Brain microvascular endothelial cell (primary cell): ENCODE measurements around the gene PFN1.
"Not testable (repeated sequence)": the region's sequence is repeated elsewhere in the genome, so short reads cannot be mapped to it uniquely, and the experiment has no call there.

Experiments
- DNase-seq: peaks from one replicate; pipeline ENCODE4 v3.0.0-alpha.2; 2020
- H3K27ac ChIP-seq: fragments of 250-450 bp; sonication (Bioruptor Pico); 2 replicates; pipeline ENCODE4 v1.5.1; 2020; ENCODE audit warnings: mild to moderate bottlenecking, moderate library complexity
- H3K27me3 ChIP-seq: fragments of 250-450 bp; sonication (Bioruptor Pico); replicated peaks from 2 replicates; pipeline ENCODE4 v1.5.1; 2020; ENCODE audit warnings: mild to moderate bottlenecking
- H3K36me3 ChIP-seq: fragments of 250-450 bp; sonication (Bioruptor Pico); replicated peaks from 2 replicates; pipeline ENCODE4 v1.5.1; 2020; ENCODE audit warnings: mild to moderate bottlenecking
- H3K4me3 ChIP-seq: 2 replicates; pipeline ENCODE4 v1.5.1; 2011; ENCODE audit warnings: low read depth, mild to moderate bottlenecking, control low read depth, low read length, moderate library complexity
- in situ Hi-C: cut with HindIII; loops from 2 replicates; pipeline ENCODE4 v1.10.0; 2017; ENCODE audit warnings: low sequenced_read_pairs, low pct_ligation_motif_present
- TF ChIP-seq, protein P1 (sequence below): IDR thresholded peaks from 2 replicates; pipeline ENCODE4 v1.5.1; 2011; ENCODE audit warnings: low read depth, mild to moderate bottlenecking, moderate library complexity, low read length, control low read depth, inconsistent platforms; ENCODE audit errors: missing control alignments

PFN1 gene

DNA sequence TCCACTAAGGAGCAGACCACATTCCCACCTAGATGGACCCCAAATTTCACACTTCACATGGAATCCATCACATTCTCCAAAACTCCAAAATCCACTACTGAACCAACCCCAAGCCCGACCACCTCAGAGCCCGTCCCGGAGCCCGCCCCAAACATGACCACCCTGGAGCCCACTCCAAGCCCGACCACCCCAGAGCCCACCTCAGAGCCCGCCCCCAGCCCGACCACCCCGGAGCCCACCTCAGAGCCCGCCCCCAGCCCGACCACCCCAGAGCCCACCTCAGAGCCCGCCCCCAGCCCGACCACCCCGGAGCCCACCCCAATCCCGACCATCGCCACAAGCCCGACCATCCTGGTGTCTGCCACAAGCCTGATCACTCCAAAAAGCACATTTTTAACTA lies 14.7 kb downstream of the PFN1 start:
- TF ChIP-seq, protein P1, sequence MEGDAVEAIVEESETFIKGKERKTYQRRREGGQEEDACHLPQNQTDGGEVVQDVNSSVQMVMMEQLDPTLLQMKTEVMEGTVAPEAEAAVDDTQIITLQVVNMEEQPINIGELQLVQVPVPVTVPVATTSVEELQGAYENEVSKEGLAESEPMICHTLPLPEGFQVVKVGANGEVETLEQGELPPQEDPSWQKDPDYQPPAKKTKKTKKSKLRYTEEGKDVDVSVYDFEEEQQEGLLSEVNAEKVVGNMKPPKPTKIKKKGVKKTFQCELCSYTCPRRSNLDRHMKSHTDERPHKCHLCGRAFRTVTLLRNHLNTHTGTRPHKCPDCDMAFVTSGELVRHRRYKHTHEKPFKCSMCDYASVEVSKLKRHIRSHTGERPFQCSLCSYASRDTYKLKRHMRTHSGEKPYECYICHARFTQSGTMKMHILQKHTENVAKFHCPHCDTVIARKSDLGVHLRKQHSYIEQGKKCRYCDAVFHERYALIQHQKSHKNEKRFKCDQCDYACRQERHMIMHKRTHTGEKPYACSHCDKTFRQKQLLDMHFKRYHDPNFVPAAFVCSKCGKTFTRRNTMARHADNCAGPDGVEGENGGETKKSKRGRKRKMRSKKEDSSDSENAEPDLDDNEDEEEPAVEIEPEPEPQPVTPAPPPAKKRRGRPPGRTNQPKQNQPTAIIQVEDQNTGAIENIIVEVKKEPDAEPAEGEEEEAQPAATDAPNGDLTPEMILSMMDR = no peak
- Histone ChIP-seq H3K36me3 (peaks cover 14% of the 10 kb centered on the region), H3K27ac (no peak overlapping the region), H3K4me3 (no peak overlapping the region), H3K27me3 (no peaks in the 10 kb centered on the region)
- DNase-seq = no peak
- in situ Hi-C loops = no loop called here

DNA sequence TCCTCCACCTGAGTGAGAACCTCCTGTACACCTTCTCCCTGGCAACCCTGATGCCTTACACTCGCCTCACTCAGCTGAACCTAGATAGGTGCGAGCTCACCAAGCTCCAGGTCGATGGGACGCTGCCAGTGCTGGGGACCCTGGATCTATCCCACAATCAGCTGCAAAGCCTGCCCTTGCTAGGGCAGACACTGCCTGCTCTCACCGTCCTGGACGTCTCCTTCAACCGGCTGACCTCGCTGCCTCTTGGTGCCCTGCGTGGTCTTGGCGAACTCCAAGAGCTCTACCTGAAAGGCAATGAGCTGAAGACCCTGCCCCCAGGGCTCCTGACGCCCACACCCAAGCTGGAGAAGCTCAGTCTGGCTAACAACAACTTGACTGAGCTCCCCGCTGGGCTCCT lies 15.6 kb downstream of the PFN1 start:
- no peak for DNase-seq
- Histone ChIP-seq H3K27me3 (no peaks in the 10 kb centered on the region), H3K36me3 (peaks cover 8% of the 10 kb centered on the region), H3K27ac (no peak overlapping the region), H3K4me3 (no peak overlapping the region)
- in situ Hi-C loops = no loop called here
- TF ChIP-seq, protein P1 = no peak

DNA sequence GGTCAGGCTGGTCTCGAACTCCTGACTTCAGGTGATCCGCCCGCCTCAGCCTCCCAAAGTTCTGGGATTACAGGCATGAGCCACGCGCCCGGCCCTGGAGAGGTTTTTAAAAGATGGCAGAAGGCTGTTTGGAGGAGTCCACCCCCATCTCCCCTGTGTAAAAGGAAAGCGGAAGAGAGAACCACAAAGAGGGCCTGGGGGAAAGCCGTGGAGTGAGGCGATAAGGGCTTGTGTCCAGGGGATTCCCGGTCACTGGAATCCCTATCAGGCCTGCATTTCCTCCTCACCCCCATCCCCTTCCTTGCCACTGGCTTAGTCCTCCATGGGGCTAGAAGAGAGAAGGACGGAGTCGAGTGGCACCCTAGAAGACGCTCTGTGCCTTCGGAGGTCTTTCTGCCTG lies 16.4 kb downstream of the PFN1 start, which contains the start of gene GP1BA:
Gene GP1BA (plus strand): TSS at position 315 of the 400 bp plus-strand sequence. CDS start 328 bp downstream, outside the sequence.
- Histone ChIP-seq H3K4me3 (no peak within 1 kb of the TSS), H3K27me3 (no peaks in the 10 kb centered on the region), H3K36me3 (peaks cover 2% of the 10 kb centered on the region), H3K27ac (no peak within 1 kb of the TSS)
- DNase-seq = no peak
- TF ChIP-seq, protein P1 = no peak
- in situ Hi-C loops = no loop called here

DNA sequence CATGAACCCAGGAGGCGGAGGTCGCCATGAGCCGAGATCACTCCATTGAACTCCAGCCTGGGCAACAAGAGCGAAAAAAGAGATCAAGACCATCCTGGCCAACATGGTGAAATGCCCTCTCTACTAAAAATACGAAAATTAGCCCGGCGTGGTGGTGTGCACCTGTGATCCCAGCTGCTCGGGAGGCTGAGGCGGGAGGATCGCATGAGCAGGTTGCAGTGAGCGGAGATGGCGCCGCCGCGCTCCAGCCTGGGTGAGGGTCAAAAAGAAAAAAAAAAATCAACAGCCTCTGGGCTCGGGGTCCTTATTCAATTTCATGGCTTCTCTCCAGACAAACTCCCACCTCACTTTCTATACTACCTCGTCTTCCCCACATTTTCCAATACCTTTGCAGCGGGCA lies 19.4 kb downstream of the PFN1 start:
- Histone ChIP-seq H3K4me3 (no peak overlapping the region), H3K27me3 (no peaks in the 10 kb centered on the region), H3K27ac (no peak overlapping the region), H3K36me3 (no peaks in the 10 kb centered on the region)
- in situ Hi-C loops = no loop called here
- DNase-seq = no peak
- TF ChIP-seq, protein P1 = no peak

DNA sequence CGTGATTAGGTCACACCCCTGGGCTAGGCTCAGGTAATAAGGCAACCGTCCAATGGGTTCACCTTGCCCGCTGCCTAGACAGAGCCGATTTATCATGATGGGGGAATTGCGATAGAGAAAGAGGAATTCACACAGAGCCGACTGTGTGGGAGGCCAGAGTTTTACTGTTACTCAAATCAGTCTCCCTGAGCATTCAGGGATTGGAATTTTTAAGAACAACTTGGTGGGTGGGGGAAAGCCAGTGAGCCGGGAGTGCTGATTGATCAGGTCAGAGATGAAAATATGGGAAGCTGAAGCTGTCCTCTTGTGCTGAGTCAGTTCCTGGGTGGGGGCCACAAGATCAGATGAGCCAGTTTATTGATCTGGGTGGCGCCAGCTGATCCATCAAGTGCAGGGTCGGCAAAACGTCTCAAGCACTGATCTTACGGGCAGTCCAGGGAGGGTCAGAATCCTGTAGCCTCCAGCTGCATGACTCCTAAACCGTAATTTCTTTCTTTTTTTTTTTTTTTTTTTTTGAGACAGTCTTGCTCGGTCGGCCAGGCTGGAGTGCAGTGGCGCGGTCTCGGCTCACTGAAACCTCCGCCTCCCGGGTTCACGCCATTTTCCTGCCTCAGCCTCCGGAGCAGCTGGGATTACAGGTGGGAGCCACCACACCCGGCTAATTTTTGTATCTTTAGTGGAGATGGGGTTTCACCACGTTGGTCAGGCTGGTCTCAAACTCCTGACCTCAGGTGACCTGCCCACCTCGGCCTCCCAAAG lies 21.6 kb downstream of the PFN1 start:
- H3K36me3 ChIP-seq, H3K27me3 ChIP-seq, H3K4me3 ChIP-seq, in situ Hi-C loops, DNase-seq, H3K27ac ChIP-seq: not testable (repeated sequence)

DNA sequence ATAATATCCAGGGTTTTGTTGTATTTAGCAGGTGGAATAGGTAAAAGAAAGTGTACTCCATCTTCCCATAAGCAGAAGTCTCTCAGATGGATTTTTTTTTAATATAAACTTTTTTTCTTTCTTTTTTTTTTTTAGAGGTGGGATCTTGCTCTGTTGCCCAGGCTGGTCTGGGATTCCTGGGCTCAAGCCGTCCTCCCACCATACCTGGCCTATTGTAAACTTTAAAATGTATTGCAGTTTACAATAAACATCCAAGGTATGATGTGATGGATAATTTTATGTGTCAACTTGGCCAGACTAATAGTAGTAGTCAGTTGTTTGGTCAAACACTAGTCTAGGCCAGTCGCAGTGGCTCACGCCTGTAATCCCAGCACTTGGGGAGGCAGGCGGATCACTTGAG lies 27.0 kb downstream of the PFN1 start:
- TF ChIP-seq, protein P1 = no peak
- Histone ChIP-seq H3K36me3 (no peaks in the 10 kb centered on the region), H3K4me3 (no peak overlapping the region), H3K27ac (no peak overlapping the region), H3K27me3 (no peaks in the 10 kb centered on the region)
- no peak for DNase-seq
- in situ Hi-C loops = no loop called here
